ENCODE results near the gene RANBP3. TPM values are rescaled to one million over a fixed set of nuclear protein-coding genes. Genes with fewer than 3 reads are reported as not detected.
A peak's percentile ranks its signal among the peaks of the same experiment; 100 is the strongest.

The RANBP3 gene
- total and polyA plus RNA-seq, 2 experiments from 2014 or later, result 40.2 to 98.3 TPM

GRCh38 chr19:6022570-6023064 lies 44.7 kb upstream of the RANBP3 start:
- Mint-ChIP-seq H3K4me1 (peaks cover 3% of the 10 kb centered on the region; the same call in 1 of the 3 replicates), H3K27ac (no peak overlapping the region), H3K4me3 (no peak overlapping the region; the same call in 2 of the 3 replicates), H3K36me3 (ENCODE audit: low read depth) (no peaks in the 10 kb centered on the region), H3K27me3 (ENCODE audit: insufficient read depth, low read depth, poor library complexity) (peaks cover 4% of the 10 kb centered on the region), H3K9me3 (no peaks in the 10 kb centered on the region)
- H3F3A ChIP-seq (replicated peaks; ENCODE audit: low read depth), result no peaks in the 10 kb centered on the region
- H3K79me2 ChIP-seq (replicated peaks; ENCODE audit: insufficient read depth), result no peaks in the 10 kb centered on the region
- H3K4me1 ChIP-seq (ENCODE audit: insufficient read depth), result no peaks in the 10 kb centered on the region; the same call in 1 of the 2 replicates
- H4K20me1 ChIP-seq (replicated peaks; ENCODE audit: insufficient read depth), result no peaks in the 10 kb centered on the region
- peak; percentile 12 for ATAC-seq
- TF ChIP-seq JUNB (IDR thresholded peaks at IDR 0.05; ENCODE audit: unreplicated experiment) (no peak), CTCF (conservative IDR thresholded peaks at IDR 0.05; ENCODE audit: low read depth in 2 of 2) (no peak), EZH2phosphoT487 (IDR thresholded peaks at IDR 0.05; ENCODE audit: unreplicated experiment) (no peak), ZNF462 (CRISPR knock-in tag; IDR thresholded peaks at IDR 0.05) (no peak), POLR2AphosphoS5 (IDR thresholded peaks at IDR 0.05; ENCODE audit: low read depth) (no peak), NANOG (IDR thresholded peaks at IDR 0.05; ENCODE audit: borderline replicate concordance) (no peak), STAT1 (IDR thresholded peaks at IDR 0.05; ENCODE audit: unreplicated experiment) (no peak), ETS1 (IDR thresholded peaks at IDR 0.05) (no peak), CREB1 (CRISPR knock-in tag; IDR thresholded peaks at IDR 0.05; ENCODE audit: low read depth) (no peak), REST (IDR thresholded peaks at IDR 0.05; ENCODE audit: unreplicated experiment) (no peak), ZNF114 (CRISPR knock-in tag; IDR thresholded peaks at IDR 0.05) (no peak), EZH2 (IDR thresholded peaks at IDR 0.05; ENCODE audit: low read depth, unreplicated experiment) (no peak), ZNF331 (CRISPR knock-in tag; IDR thresholded peaks at IDR 0.05; ENCODE audit: low read depth) (no peak)
- H3K27me3 ChIP-seq (ENCODE audit: insufficient read depth), result no peaks in the 10 kb centered on the region
- no peaks in the 10 kb centered on the region for H3K36me3 ChIP-seq (ENCODE audit: insufficient read depth)
- H3K27ac ChIP-seq (ENCODE audit: low read depth), result no peak overlapping the region
- DNase-seq (ENCODE audit: low spot score), result no peak
- no peak overlapping the region for H3K4me2 ChIP-seq
- no peak overlapping the region for H2AFZ ChIP-seq
- H3K4me3 ChIP-seq, result no peak overlapping the region
- H3K9me2 ChIP-seq (ENCODE audit: insufficient read depth), result no peaks in the 10 kb centered on the region
